Vagina (tissue), 2 donors: Measurements from ENCODE around the gene CYP1B1. TPM values are rescaled to one million over a fixed set of nuclear protein-coding genes. Genes with fewer than 3 reads are reported as not detected.

Source experiments
- DNase-seq, 2 donors: peaks; one replicate each; pipeline ENCODE4 v3.0.0-alpha.2; 2017; ENCODE audit errors: extremely low spot score in 2 of 2
- H3K27ac ChIP-seq: fragments of 200-600 bp; sonication (generic); one replicate; pipeline ENCODE4 v1.5.1; 2019
- H3K27me3 ChIP-seq: fragments of 200-600 bp; sonication (generic); one replicate; pipeline ENCODE4 v1.5.1; 2019
- H3K36me3 ChIP-seq, 2 donors: fragments of 200-600 bp; sonication (generic); one replicate each; pipeline ENCODE4 v1.5.1; 2017 to 2019
- H3K4me1 ChIP-seq: fragments of 200-600 bp; sonication (generic); one replicate; pipeline ENCODE4 v1.5.1; 2019
- H3K4me3 ChIP-seq, 2 donors: fragments of 200-600 bp; sonication (generic); 1 replicate in 1 of 2; 2 replicates in 1 of 2; pipeline ENCODE4 v1.5.1; 2016 to 2019
- H3K9me3 ChIP-seq: fragments of 200-600 bp; sonication (generic); one replicate; pipeline ENCODE4 v1.5.1; 2019
- POLR2A ChIP-seq, 2 donors: fragments of 450-650 bp; IDR thresholded peaks; one replicate each; pipeline ENCODE4 v1.6.1; 2017; ENCODE audit warnings: antibody characterized with exemption in 2 of 2, mild to moderate bottlenecking in 2 of 2, moderate library complexity in 2 of 2
- POLR2AphosphoS5 ChIP-seq, 2 donors: sonication (generic); formaldehyde crosslinking; IDR thresholded peaks; one replicate each; pipeline ENCODE4 v1.9.0; 2017; ENCODE audit warnings: antibody characterized with exemption in 2 of 2, mild to moderate bottlenecking in 2 of 2, low read depth in 1 of 2; ENCODE audit not compliant: insufficient read depth in 1 of 2
- intact Hi-C: fragments of 100-400 bp; cut with DNase I; formaldehyde crosslinking; loops from one replicate; pipeline ENCODE4 v1.15.1; 2023
- total RNA-seq: library from RNA; depleted of rRNA; stranded (reverse); fragments of >200 nt; gene quantifications from one replicate; pipeline ENCODE4 v1.2.3, GENCODE V29; 2016
- TF ChIP-seq, protein P1 (sequence below), 3 experiments: fragments of 450-650 bp in 2 of 3; fragments of 200-600 bp in 1 of 3; sonication (generic) in 1 of 3; IDR thresholded peaks; one replicate each; pipeline ENCODE4 v1.5.1; 2017 to 2019; ENCODE audit warnings: antibody characterized with exemption in 3 of 3, mild to moderate bottlenecking in 2 of 3, moderate library complexity in 2 of 3

CYP1B1 gene
- total RNA-seq, 1 donor from 2014 or later = 88.9 TPM

DNA sequence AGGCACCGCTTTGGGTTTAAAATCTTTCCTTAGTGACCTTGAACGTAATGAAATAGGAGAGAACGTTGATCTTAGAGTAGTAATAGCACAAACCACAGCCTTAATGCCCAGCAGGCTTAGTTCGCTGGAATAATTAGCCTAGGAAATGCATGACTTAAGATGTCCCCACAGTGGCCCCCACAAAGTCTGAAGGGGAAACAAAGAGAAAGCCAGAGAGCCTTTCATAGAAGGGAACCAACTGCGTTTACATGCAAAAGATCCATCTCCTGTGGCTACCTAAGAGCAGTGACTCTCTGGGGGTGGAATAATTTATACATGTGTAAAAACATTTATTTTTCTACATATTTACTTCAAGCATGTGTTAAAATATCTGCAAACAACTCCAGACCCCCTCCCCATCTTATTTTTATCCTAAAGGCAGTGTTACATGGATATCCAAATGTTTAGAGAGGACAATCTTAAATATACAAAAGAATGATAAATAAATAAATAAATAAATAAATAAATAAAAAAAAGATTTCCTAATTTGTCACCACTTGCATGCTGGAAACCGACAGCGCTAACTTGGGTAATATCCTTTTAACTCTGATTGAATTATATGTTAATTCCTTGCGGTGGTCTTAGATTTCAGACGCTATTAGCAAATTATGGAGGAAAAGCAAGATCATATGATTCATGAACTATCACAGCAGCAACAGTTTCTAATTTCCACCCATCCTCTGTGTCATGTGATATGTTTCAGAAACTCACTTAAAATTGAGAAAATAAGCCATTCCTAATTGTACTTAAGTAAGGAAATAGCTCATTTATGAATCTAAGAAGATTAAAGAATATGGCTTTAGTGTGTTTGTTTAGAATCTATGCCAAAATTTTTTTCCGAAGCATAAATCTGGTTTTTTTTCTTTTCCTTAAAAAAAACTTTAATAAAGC is 23.4 kb upstream of the CYP1B1 start:
- Histone ChIP-seq H3K27me3 (no peaks in the 10 kb centered on the region), H3K4me1 (peaks cover 37% of the 10 kb centered on the region), H3K27ac (peak overlapping the region; percentile 50), H3K4me3 (no peak overlapping the region), H3K9me3 (no peaks in the 10 kb centered on the region), H3K36me3 (no peaks in the 10 kb centered on the region)
- intact Hi-C loops = no loop called here
- TF ChIP-seq POLR2A (IDR thresholded peaks at IDR 0.05) (no peak), POLR2AphosphoS5 (IDR thresholded peaks at IDR 0.05; ENCODE audit: insufficient read depth in 1 of 2, low read depth in 1 of 2) (no peak)
- TF ChIP-seq, protein P1, sequence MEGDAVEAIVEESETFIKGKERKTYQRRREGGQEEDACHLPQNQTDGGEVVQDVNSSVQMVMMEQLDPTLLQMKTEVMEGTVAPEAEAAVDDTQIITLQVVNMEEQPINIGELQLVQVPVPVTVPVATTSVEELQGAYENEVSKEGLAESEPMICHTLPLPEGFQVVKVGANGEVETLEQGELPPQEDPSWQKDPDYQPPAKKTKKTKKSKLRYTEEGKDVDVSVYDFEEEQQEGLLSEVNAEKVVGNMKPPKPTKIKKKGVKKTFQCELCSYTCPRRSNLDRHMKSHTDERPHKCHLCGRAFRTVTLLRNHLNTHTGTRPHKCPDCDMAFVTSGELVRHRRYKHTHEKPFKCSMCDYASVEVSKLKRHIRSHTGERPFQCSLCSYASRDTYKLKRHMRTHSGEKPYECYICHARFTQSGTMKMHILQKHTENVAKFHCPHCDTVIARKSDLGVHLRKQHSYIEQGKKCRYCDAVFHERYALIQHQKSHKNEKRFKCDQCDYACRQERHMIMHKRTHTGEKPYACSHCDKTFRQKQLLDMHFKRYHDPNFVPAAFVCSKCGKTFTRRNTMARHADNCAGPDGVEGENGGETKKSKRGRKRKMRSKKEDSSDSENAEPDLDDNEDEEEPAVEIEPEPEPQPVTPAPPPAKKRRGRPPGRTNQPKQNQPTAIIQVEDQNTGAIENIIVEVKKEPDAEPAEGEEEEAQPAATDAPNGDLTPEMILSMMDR (IDR thresholded peaks at IDR 0.05) = no peak
- DNase-seq = no peak

- H3K36me3 ChIP-seq = no peaks in the 10 kb centered on the region
- intact Hi-C loops = no loop called here
- peak overlapping the region; percentile 50 for H3K27ac ChIP-seq
- DNase-seq = no peak
- peak overlapping the region in 1 of 2 donors; percentile 18 for H3K4me3 ChIP-seq
- H3K27me3 ChIP-seq = no peaks in the 10 kb centered on the region
- TF ChIP-seq POLR2A (IDR thresholded peaks at IDR 0.05) = no peak
- no peaks in the 10 kb centered on the region for H3K9me3 ChIP-seq
- H3K4me1 ChIP-seq = peaks cover 37% of the 10 kb centered on the region
Observed at GRCh38 chr2:38098421-38099098, 22.6 kb upstream of the CYP1B1 start.

DNA sequence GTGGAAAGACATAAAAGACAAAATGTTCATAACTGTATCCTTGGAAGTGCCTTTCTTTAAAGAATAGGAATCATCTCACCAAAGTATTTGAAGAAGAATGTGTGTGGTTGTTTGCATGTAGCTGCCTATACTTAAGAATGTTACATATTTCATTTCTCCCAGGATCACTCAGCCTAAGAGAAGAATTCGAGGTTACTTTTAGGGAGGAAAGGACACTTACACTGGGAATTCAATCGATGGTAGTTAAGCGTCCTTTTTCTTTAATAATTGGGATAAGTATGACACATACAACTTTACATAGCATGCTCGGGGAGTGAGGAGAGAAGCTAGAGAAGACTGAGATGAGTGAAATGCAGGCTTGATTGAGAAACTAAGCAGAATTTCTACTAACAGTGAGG is 22.0 kb upstream of the CYP1B1 start:
- peak overlapping the region in 1 of 2 donors; percentile 18 for H3K4me3 ChIP-seq

GRCh38 chr2:38097258-38097987 is 21.5 kb upstream of the CYP1B1 start:
- no peaks in the 10 kb centered on the region for H3K36me3 ChIP-seq
- H3K4me3 ChIP-seq = no peak overlapping the region
- no peaks in the 10 kb centered on the region for H3K27me3 ChIP-seq
- H3K9me3 ChIP-seq = no peaks in the 10 kb centered on the region
- H3K4me1 ChIP-seq = peaks cover 39% of the 10 kb centered on the region
- no peak for TF ChIP-seq POLR2A (IDR thresholded peaks at IDR 0.05)
- no peak for TF ChIP-seq POLR2AphosphoS5 (IDR thresholded peaks at IDR 0.05; ENCODE audit: insufficient read depth in 1 of 2, low read depth in 1 of 2)
- TF ChIP-seq, protein P1 (IDR thresholded peaks at IDR 0.05) = no peak
- peak overlapping the region; percentile 65 for H3K27ac ChIP-seq
- intact Hi-C loops = no loop called here
- no peak for DNase-seq

More for the DNA sequence above, 22.0 kb upstream of the CYP1B1 start:
- TF ChIP-seq POLR2A (IDR thresholded peaks at IDR 0.05) = no peak
- TF ChIP-seq, protein P1 (IDR thresholded peaks at IDR 0.05) = no peak
- no peak for TF ChIP-seq POLR2AphosphoS5 (IDR thresholded peaks at IDR 0.05; ENCODE audit: insufficient read depth in 1 of 2, low read depth in 1 of 2)
- Histone ChIP-seq H3K4me1 (peaks cover 37% of the 10 kb centered on the region), H3K36me3 (no peaks in the 10 kb centered on the region), H3K27me3 (no peaks in the 10 kb centered on the region), H3K9me3 (no peaks in the 10 kb centered on the region), H3K27ac (peak overlapping the region; percentile 50)
- intact Hi-C loops = no loop called here
- no peak for DNase-seq
